Measurements from ENCODE around the gene NLRP12. TPM values are rescaled to one million over a fixed set of nuclear protein-coding genes. Genes with fewer than 3 reads are reported as not detected.

Gene NLRP12
- total and polyA plus RNA-seq, 2 donors (not counting 1 experiment from before 2014, with no cell fraction given) = 0.22 TPM; not detected in 1

- Histone ChIP-seq H2AFZ (ENCODE audit: insufficient read depth, low read depth, low read length, poor library complexity, severe bottlenecking) (peak overlapping the region; percentile 43), H3K9me3 (ENCODE audit: control extremely low read depth in 1 of 3, control insufficient read depth in 2 of 3, insufficient read depth in 1 of 3, low read length in 2 of 3) (peaks cover 0 to 16% (median 2%) of the 10 kb centered on the region in 3 donors), H3K79me2 (ENCODE audit: control insufficient read depth, insufficient read depth, low read length) (peaks cover 16% of the 10 kb centered on the region), H3K4me3 (ENCODE audit: control extremely low read depth in 1 of 5, extremely low read depth in 1 of 5, insufficient read depth in 1 of 5, low read depth in 2 of 5, low read length in 4 of 5) (peak overlapping the region; percentile 30 to 62 (median 51)), H4K20me1 (ENCODE audit: control insufficient read depth, insufficient read depth, low read length, poor library complexity, severe bottlenecking) (peaks cover 29% of the 10 kb centered on the region), H3K27me3 (replicated peaks in 1 of 4; ENCODE audit: control extremely low read depth in 1 of 4, control insufficient read depth in 3 of 4, insufficient read depth in 4 of 4, low read length in 3 of 4) (no peaks in the 10 kb centered on the region), H3K36me3 (replicated peaks in 1 of 2; ENCODE audit: control extremely low read depth in 1 of 2, control insufficient read depth in 1 of 2, extremely low read depth in 1 of 2, insufficient read depth in 2 of 2, low read length in 1 of 2) (no peaks in the 10 kb centered on the region), H3K27ac (ENCODE audit: low read length in 2 of 2) (peak overlapping the region; percentile 97 to 99), H3K4me2 (replicated peaks; ENCODE audit: low read depth, low read length, poor library complexity, severe bottlenecking) (peak overlapping the region; percentile 97), H3K9ac (ENCODE audit: low read length) (peak overlapping the region; percentile 82), H3K4me1 (ENCODE audit: control insufficient read depth in 2 of 2, insufficient read depth in 2 of 2, low read length in 2 of 2) (peaks cover 30 to 54% of the 10 kb centered on the region in 2 donors)
- CTCF ChIA-PET = interaction anchor here (0.9 to 1.2 kb wide), 4 partner anchors 13 to 24 kb away, joined by 3 to 5 read pairs (median 5); partner anchors contain the start of gene PRKCG
- POLR2A ChIA-PET = no interaction called here
- intact Hi-C loops (cut with micrococcal nuclease) = loop anchor here (1.0 to 5.0 kb wide), 9 partner anchors 12 to 1695 kb away; partner anchors contain the start of genes KMT5C, LENG9, NDUFA3 and PRPF31
- Mint-ChIP-seq H3K9me3 (ENCODE audit: insufficient read depth) (no peaks in the 10 kb centered on the region), H3K27me3 (no peaks in the 10 kb centered on the region), H3K4me3 (peak overlapping the region; percentile 92), H3K4me1 (peaks cover 38% of the 10 kb centered on the region), H3K27ac (peak overlapping the region; percentile 99)
- no peak for ATAC-seq (ENCODE audit: low read depth)
- no peak for DNase-seq
- WGBS (ENCODE audit: insufficient coverage) = 73% methylated on average over 14 of the region's 14 CpGs
- TF ChIP-seq, protein P1, sequence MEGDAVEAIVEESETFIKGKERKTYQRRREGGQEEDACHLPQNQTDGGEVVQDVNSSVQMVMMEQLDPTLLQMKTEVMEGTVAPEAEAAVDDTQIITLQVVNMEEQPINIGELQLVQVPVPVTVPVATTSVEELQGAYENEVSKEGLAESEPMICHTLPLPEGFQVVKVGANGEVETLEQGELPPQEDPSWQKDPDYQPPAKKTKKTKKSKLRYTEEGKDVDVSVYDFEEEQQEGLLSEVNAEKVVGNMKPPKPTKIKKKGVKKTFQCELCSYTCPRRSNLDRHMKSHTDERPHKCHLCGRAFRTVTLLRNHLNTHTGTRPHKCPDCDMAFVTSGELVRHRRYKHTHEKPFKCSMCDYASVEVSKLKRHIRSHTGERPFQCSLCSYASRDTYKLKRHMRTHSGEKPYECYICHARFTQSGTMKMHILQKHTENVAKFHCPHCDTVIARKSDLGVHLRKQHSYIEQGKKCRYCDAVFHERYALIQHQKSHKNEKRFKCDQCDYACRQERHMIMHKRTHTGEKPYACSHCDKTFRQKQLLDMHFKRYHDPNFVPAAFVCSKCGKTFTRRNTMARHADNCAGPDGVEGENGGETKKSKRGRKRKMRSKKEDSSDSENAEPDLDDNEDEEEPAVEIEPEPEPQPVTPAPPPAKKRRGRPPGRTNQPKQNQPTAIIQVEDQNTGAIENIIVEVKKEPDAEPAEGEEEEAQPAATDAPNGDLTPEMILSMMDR (IDR thresholded peaks at IDR 0.05) = no peak
- no peak for TF ChIP-seq EZH2 (IDR thresholded peaks at IDR 0.05; ENCODE audit: borderline replicate concordance, insufficient read depth, low read depth, low read length, poor library complexity, severe bottlenecking)
Measured at GRCh38 chr19:53866865-53867224, 42.7 kb upstream of the NLRP12 start.
